Pulmonary artery endothelial cell (primary cell): ENCODE data around the gene TMEM18. TPM values are rescaled to one million over a fixed set of nuclear protein-coding genes. Genes with fewer than 3 reads are reported as not detected.

ENCODE experiments used
- DNase-seq: peaks from one replicate; pipeline ENCODE4 v3.0.0-alpha.2; 2011; ENCODE audit warnings: low read depth, low spot score
- total RNA-seq: library from RNA; depleted of rRNA; stranded (reverse); fragments of >200 nt; gene quantifications from 2 replicates; pipeline ENCODE4 v1.2.3, GENCODE V29; 2014

Gene TMEM18
- total RNA-seq, 1 donor from 2014 or later = 13.9 TPM

- no peak for DNase-seq
These were observed 55.7 kb downstream of the TMEM18 start for GRCh38 chr2:621303-622099.

DNA sequence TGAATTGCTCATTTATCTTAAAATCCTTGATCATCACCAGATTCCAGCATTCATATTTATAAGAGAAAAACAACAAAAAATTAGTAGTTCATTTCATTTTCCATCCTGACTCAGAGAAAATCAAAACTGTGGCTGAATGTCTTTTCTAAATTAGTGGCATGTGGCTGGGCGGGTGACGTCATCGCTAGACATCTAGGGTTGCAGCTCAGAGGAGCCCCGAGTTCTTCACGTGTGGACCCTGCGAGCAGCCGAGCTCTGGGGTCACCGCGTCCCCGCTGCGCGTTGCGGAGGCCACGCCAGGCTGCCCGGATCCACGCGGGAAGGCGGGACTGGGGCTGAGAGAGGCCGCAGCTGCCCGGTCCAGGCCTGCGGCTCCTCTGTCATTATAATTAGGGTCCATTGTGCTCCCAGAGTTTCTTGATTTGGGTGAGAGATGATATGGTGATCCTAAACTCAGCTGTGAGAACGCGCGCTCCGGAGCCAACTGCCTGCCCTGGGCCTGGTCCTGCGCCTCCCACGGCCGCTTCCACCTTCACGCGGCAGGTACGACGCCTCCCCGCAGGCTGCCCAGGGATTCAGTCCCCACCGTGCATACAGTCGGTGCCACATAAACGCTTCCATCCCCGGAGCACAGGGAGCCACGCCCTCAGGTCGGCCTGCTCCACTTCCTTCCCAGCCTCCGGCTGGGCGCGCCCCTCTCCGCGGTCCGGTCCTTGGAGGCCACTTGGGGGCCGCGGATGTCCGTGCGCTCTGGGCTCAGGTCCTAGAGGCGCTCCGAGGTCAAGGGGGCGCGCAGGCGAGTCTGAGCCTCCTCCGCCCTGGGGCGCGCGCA, 56.5 kb downstream of the TMEM18 start:
- DNase-seq = no peak

GRCh38 chr2:620004-620403, 57.2 kb downstream of the TMEM18 start:
- DNase-seq = no peak

DNA sequence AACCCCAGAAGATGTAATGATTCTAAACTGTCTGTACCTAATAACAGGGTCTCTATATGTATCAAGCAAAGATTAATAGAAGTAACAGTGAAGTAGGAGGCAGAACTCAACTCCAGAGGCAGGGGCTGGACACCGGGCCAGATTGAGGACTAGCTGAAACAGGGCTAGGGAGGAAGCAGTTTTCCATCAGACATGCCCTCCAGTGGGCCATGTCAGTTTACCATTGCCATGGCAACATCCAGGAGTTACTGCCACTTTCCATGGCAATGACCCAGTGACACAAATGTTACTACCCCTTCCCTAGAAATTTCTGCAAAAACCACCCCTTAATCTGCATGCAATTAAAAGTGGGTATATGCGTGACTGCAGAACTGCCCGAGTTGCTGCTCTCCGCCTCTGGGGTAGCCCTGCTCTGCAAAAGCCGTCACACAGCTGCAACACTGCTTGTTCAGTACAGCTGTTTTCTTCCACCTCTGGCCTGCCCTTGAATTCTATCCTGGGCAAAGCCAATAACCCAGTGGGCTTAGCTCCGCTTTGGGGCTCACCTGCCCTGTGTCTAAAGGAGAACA, 58.7 kb downstream of the TMEM18 start:
- no peak for DNase-seq

- no peak for DNase-seq
These were observed 59.2 kb downstream of the TMEM18 start for GRCh38 chr2:618005-618404.
